Peyer's patch (tissue), 4 donors: ENCODE results near the gene PEF1. TPM values are rescaled to one million over a fixed set of nuclear protein-coding genes. Genes with fewer than 3 reads are reported as not detected.

Experiments
- DNase-seq, 3 donors: peaks; one replicate each; pipeline ENCODE4 v3.0.0-alpha.2; 2017 to 2019
- H3K27ac ChIP-seq, 4 donors: fragments of 200-600 bp; sonication (generic); one replicate each; pipeline ENCODE4 v1.5.1; 2016 to 2019
- H3K27me3 ChIP-seq, 2 donors: fragments of 200-600 bp; sonication (generic); one replicate each; pipeline ENCODE4 v1.5.1; 2019
- H3K36me3 ChIP-seq, 3 donors: fragments of 200-600 bp; sonication (generic); one replicate each; pipeline ENCODE4 v1.5.1; 2016 to 2019
- H3K4me1 ChIP-seq, 4 donors: fragments of 200-600 bp; sonication (generic); one replicate each; pipeline ENCODE4 v1.5.1; 2016 to 2019
- H3K4me3 ChIP-seq, 4 donors: fragments of 200-600 bp; sonication (generic); 1 replicate in 3 of 4; 2 replicates in 1 of 4; pipeline ENCODE4 v1.5.1; 2016 to 2019; ENCODE audit warnings: mild to moderate bottlenecking in 1 of 4
- H3K9me3 ChIP-seq, 4 donors: fragments of 200-600 bp; sonication (generic); one replicate each; pipeline ENCODE4 v1.5.1; 2016 to 2019; ENCODE audit warnings: mild to moderate bottlenecking in 1 of 4
- CTCF ChIP-seq, 6 experiments: fragments of 450-650 bp in 4 of 6; fragments of 200-600 bp in 2 of 6; sonication (generic) in 1 of 6; IDR thresholded peaks; one replicate each; pipeline ENCODE4 v1.5.1; 2017 to 2019; ENCODE audit warnings: antibody characterized with exemption in 6 of 6, mild to moderate bottlenecking in 3 of 6, moderate library complexity in 1 of 6
- POLR2A ChIP-seq, 2 donors: fragments of 450-650 bp; IDR thresholded peaks; one replicate each; pipeline ENCODE4 v1.5.1; 2017; ENCODE audit warnings: antibody characterized with exemption in 2 of 2, mild to moderate bottlenecking in 2 of 2, moderate library complexity in 2 of 2
- total RNA-seq, 4 donors: library from RNA; depleted of rRNA; stranded (reverse); fragments of >200 nt; gene quantifications; one replicate each; pipeline ENCODE4 v1.1.0, GENCODE V29; 2016

PEF1 gene
- total RNA-seq, 4 donors from 2014 or later = 49.5 to 116 (median 59.8) TPM

- TF ChIP-seq POLR2A (IDR thresholded peaks at IDR 0.05) (no peak), CTCF (IDR thresholded peaks at IDR 0.05) (no peak)
- Histone ChIP-seq H3K27me3 (no peaks in the 10 kb centered on the region), H3K27ac (no peak overlapping the region), H3K4me3 (no peak overlapping the region), H3K9me3 (no peaks in the 10 kb centered on the region), H3K36me3 (peaks cover 0 to 5% (median 0%) of the 10 kb centered on the region in 3 donors), H3K4me1 (peaks cover 0 to 5% (median 0%) of the 10 kb centered on the region in 4 donors)
- no peak for DNase-seq
Observed at GRCh38 chr1:31689379-31689778, 44.7 kb upstream of the PEF1 start.

GRCh38 chr1:31688233-31688918 lies 43.7 kb upstream of the PEF1 start:
- Histone ChIP-seq H3K9me3 (no peaks in the 10 kb centered on the region), H3K27me3 (no peaks in the 10 kb centered on the region), H3K4me1 (peaks cover 0 to 5% (median 0%) of the 10 kb centered on the region in 4 donors), H3K36me3 (peaks cover 0 to 5% (median 0%) of the 10 kb centered on the region in 3 donors), H3K4me3 (no peak overlapping the region), H3K27ac (no peak overlapping the region)
- no peak for TF ChIP-seq POLR2A (IDR thresholded peaks at IDR 0.05)
- TF ChIP-seq CTCF (IDR thresholded peaks at IDR 0.05) = no peak
- no peak for DNase-seq

DNA sequence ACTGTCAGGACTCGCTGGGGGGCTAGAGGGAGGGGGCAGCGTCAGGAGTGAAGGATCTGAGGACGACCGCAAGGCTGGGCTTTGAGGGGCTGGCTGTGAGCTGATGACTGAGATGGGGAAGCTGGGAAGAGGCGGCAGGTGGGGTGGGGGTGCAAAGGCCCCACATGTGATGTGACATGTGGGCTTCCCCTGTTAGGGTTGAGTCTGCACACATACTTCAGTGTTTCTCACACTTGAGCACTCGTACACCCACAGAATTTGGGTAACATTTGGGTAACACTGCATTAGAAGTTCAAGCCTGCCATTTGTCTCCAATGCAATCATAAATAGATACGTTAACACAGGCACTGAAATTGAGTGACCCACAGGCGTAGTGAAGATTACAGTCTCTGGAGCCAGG lies 42.9 kb upstream of the PEF1 start:
- peaks cover 0 to 5% (median 0%) of the 10 kb centered on the region in 3 donors for H3K36me3 ChIP-seq
- H3K4me3 ChIP-seq = no peak overlapping the region
- no peak for TF ChIP-seq POLR2A (IDR thresholded peaks at IDR 0.05)
- no peak for TF ChIP-seq CTCF (IDR thresholded peaks at IDR 0.05)
- H3K27me3 ChIP-seq = no peaks in the 10 kb centered on the region
- H3K9me3 ChIP-seq = no peaks in the 10 kb centered on the region
- no peak for DNase-seq
- peaks cover 0 to 5% (median 0%) of the 10 kb centered on the region in 4 donors for H3K4me1 ChIP-seq
- no peak overlapping the region for H3K27ac ChIP-seq

GRCh38 chr1:31685795-31686194 lies 41.1 kb upstream of the PEF1 start:
- peaks cover 0 to 5% (median 0%) of the 10 kb centered on the region in 4 donors for H3K4me1 ChIP-seq
- H3K9me3 ChIP-seq = no peaks in the 10 kb centered on the region
- H3K27ac ChIP-seq = no peak overlapping the region
- DNase-seq = no peak
- no peaks in the 10 kb centered on the region for H3K27me3 ChIP-seq
- H3K4me3 ChIP-seq = no peak overlapping the region
- H3K36me3 ChIP-seq = peaks cover 0 to 5% (median 0%) of the 10 kb centered on the region in 3 donors
- no peak for TF ChIP-seq POLR2A (IDR thresholded peaks at IDR 0.05)
- TF ChIP-seq CTCF (IDR thresholded peaks at IDR 0.05) = no peak

DNA sequence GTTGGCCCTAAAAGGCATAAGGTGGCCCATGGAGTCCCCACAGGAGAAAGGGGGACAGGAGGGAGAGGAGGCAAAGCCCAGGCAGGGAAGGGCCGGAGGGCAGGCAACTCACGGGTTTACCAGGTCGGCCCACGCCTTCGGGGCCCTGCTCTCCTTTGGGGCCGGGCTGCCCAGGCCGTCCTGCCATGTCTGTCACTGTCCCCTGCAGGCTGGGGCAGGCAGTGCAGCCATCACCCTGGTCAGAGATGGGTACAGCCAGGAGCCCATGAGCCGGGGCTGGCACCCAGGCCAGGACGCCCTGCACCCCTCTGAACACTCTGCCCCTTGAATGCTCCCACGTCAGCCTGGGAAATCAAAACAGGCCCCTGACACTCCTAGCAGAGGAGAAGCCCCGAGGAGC lies 39.3 kb upstream of the PEF1 start:
- Histone ChIP-seq H3K36me3 (peaks cover 0 to 5% (median 0%) of the 10 kb centered on the region in 3 donors), H3K27me3 (no peaks in the 10 kb centered on the region), H3K4me3 (no peak overlapping the region), H3K27ac (no peak overlapping the region), H3K9me3 (no peaks in the 10 kb centered on the region), H3K4me1 (peaks cover 0 to 5% (median 0%) of the 10 kb centered on the region in 4 donors)
- DNase-seq = peak in 1 of 3 donors; percentile 68
- TF ChIP-seq CTCF (IDR thresholded peaks at IDR 0.05) (peak in 4 of 6 experiments; percentile 23 to 69 (median 61)), POLR2A (IDR thresholded peaks at IDR 0.05) (no peak)
